HCT116 (cell line): ENCODE data around the gene CAMP. TPM values are rescaled to one million over a fixed set of nuclear protein-coding genes. Genes with fewer than 3 reads are reported as not detected.

Source experiments
- ATAC-seq: fragments of 200-7000 bp; cut with Tn5 transposase; 2 replicates; pipeline ENCODE4 v1.9.1; 2020; ENCODE audit warnings: mild to moderate bottlenecking, moderate library complexity
- BruUV-seq: library from RNA; stranded (reverse); fragments of 400-500 nt; replicated peaks from 2 replicates; lab custom pipeline; 2021; lab: Mats Ljungman, UMichigan
- CTCF ChIA-PET: fragments of 300-600 bp; sonication (Branson Sonifier 250); formaldehyde crosslinking; loops from one replicate; lab custom pipeline; 2021; ENCODE audit warnings: antibody characterized with exemption; lab: Charles Lee
- POLR2A ChIA-PET: fragments of 300-600, 350-600 bp; sonication (Branson Sonifier 250); formaldehyde crosslinking; loops from one replicate; lab custom pipeline; 2021; ENCODE audit warnings: antibody characterized with exemption; lab: Charles Lee
- RAD21 ChIA-PET, 2 experiments: fragments of 300-600 bp; sonication (Branson Sonifier 250); formaldehyde crosslinking; loops; one replicate each; lab custom pipeline; 2023; ENCODE audit warnings: low total read pairs in 2 of 2; ENCODE audit not compliant: uncharacterized antibody in 2 of 2, unreplicated experiment in 2 of 2, low non-redundant PET in 1 of 2; lab: Charles Lee
- DNase-seq: peaks from one replicate; pipeline ENCODE4 v3.0.0-alpha.2; 2010; ENCODE audit warnings: low read depth, low spot score
- H2AFZ ChIP-seq: fragments of 200-600 bp; shearing (Covaris generic), sonication (generic); 2 replicates; pipeline ENCODE4 v1.6.1; 2017; ENCODE audit warnings: low read depth, mixed run types, mixed read lengths, antibody characterized with exemption, low read length; ENCODE audit not compliant: poor library complexity, severe bottlenecking
- H3K27ac ChIP-seq: 2 replicates; pipeline ENCODE4 v1.5.1; 2012; ENCODE audit warnings: low read depth, low read length
- H3K27me3 ChIP-seq: fragments of 200-600 bp; sonication (generic); 2 replicates; pipeline ENCODE4 v1.6.1; 2016; ENCODE audit warnings: mixed run types, low read length, mixed read lengths; ENCODE audit not compliant: insufficient read depth
- H3K36me3 ChIP-seq, 2 experiments: fragments of 200-500 bp in 1 of 2; fragments of 200-600 bp in 1 of 2; sonication (Bioruptor generic) in 1 of 2; sonication (generic) in 1 of 2; 2 replicates each; pipeline versions ENCODE4 v1.5.1 to v1.6.1; 2014 to 2016; ENCODE audit warnings: low read length in 2 of 2, inconsistent platforms in 1 of 2, mixed read lengths in 1 of 2, mixed run types in 1 of 2; ENCODE audit not compliant: insufficient read depth in 2 of 2, control insufficient read depth in 1 of 2
- H3K4me1 ChIP-seq, 2 experiments: fragments of 200-600 bp in 1 of 2; sonication (generic) in 1 of 2; 2 replicates each; pipeline versions ENCODE4 v1.5.1 to v1.6.1; 2012 to 2017; ENCODE audit warnings: low read length in 2 of 2, inconsistent platforms in 1 of 2, mild to moderate bottlenecking in 1 of 2, mixed read lengths in 1 of 2, mixed run types in 1 of 2, moderate library complexity in 1 of 2; ENCODE audit not compliant: insufficient read depth in 2 of 2, control insufficient read depth in 1 of 2
- H3K4me2 ChIP-seq: fragments of 200-600 bp; sonication (generic); 2 replicates; pipeline ENCODE4 v1.6.1; 2017; ENCODE audit warnings: mixed run types, low read length, mixed read lengths
- H3K4me3 ChIP-seq, 2 experiments: fragments of 200-600 bp in 1 of 2; sonication (generic) in 1 of 2; replicated peaks in 1 of 2; 2 replicates each; pipeline ENCODE4 v1.5.1; 2011 to 2016; ENCODE audit warnings: low read length in 2 of 2, control low read depth in 1 of 2, low read depth in 1 of 2, mild to moderate bottlenecking in 1 of 2, mixed read lengths in 1 of 2, mixed run types in 1 of 2
- H3K79me2 ChIP-seq: fragments of 200-600 bp; sonication (generic); 2 replicates; pipeline ENCODE4 v1.6.1; 2017; ENCODE audit warnings: mild to moderate bottlenecking, mixed run types, low read length, moderate library complexity, mixed read lengths; ENCODE audit not compliant: insufficient read depth
- H3K9ac ChIP-seq: fragments of 200-600 bp; sonication (generic); 2 replicates; pipeline ENCODE4 v1.6.1; 2016; ENCODE audit warnings: low read length, mixed read lengths
- H3K9me2 ChIP-seq: fragments of 200-600 bp; sonication (generic), shearing (Covaris generic); 2 replicates; pipeline ENCODE4 v1.6.1; 2017; ENCODE audit warnings: mixed run types, mild to moderate bottlenecking, moderate library complexity; ENCODE audit not compliant: insufficient read depth
- H3K9me3 ChIP-seq, 2 experiments: fragments of 200-500 bp in 1 of 2; fragments of 200-600 bp in 1 of 2; sonication (Bioruptor generic) in 1 of 2; sonication (generic) in 1 of 2; 2 replicates each; pipeline ENCODE4 v1.6.1; 2014 to 2017; ENCODE audit warnings: low read length in 2 of 2, mixed read lengths in 2 of 2, inconsistent platforms in 1 of 2, low read depth in 1 of 2, mild to moderate bottlenecking in 1 of 2, mixed run types in 1 of 2, moderate library complexity in 1 of 2; ENCODE audit not compliant: control insufficient read depth in 1 of 2, insufficient read depth in 1 of 2
- H4K20me1 ChIP-seq: fragments of 200-600 bp; sonication (generic), shearing (Covaris generic); 2 replicates; pipeline ENCODE4 v1.6.1; 2017; ENCODE audit warnings: mixed run types, mild to moderate bottlenecking, moderate library complexity; ENCODE audit not compliant: insufficient read depth
- CBX3 ChIP-seq: IDR thresholded peaks from 2 replicates; pipeline ENCODE4 v1.6.1; 2012; ENCODE audit warnings: low read depth
- EZH2 ChIP-seq: fragments of 200-600 bp; sonication (generic); IDR thresholded peaks from 2 replicates; pipeline ENCODE4 v1.6.1; 2017; ENCODE audit warnings: antibody characterized with exemption, mixed run types
- EZH2phosphoT487 ChIP-seq: fragments of 200-600 bp; IDR thresholded peaks from 2 replicates; pipeline ENCODE4 v1.6.1; 2018; ENCODE audit warnings: antibody characterized with exemption, borderline replicate concordance
- FOSL1 ChIP-seq: IDR thresholded peaks from 2 replicates; pipeline ENCODE4 v1.6.1; 2012; ENCODE audit warnings: low read depth
- JUND ChIP-seq: IDR thresholded peaks from 2 replicates; pipeline ENCODE4 v1.6.1; 2012
- MAX ChIP-seq: IDR thresholded peaks from 2 replicates; pipeline ENCODE4 v1.6.1; 2012
- RAD21 ChIP-seq: IDR thresholded peaks from 2 replicates; pipeline ENCODE4 v1.6.1; 2012; ENCODE audit warnings: low read depth, mild to moderate bottlenecking
- SIN3A ChIP-seq: IDR thresholded peaks from 2 replicates; pipeline ENCODE4 v1.6.1; 2012; ENCODE audit warnings: low read depth
- SP1 ChIP-seq: IDR thresholded peaks from 2 replicates; pipeline ENCODE4 v1.6.1; 2012; ENCODE audit warnings: low read depth
- TCF7L2 ChIP-seq: IDR thresholded peaks from 2 replicates; pipeline ENCODE4 v1.7.0; 2011; ENCODE audit warnings: borderline replicate concordance, inconsistent platforms; ENCODE audit not compliant: insufficient read depth, insufficient read length; ENCODE audit errors: extremely low read depth
- ZBTB33 ChIP-seq: IDR thresholded peaks from 2 replicates; pipeline ENCODE4 v1.6.1; 2011; ENCODE audit warnings: mild to moderate bottlenecking, low read length, moderate library complexity; ENCODE audit not compliant: insufficient replicate concordance; ENCODE audit errors: extremely low read depth
- intact Hi-C: fragments of 100-400 bp; cut with micrococcal nuclease; formaldehyde crosslinking; loops from 2 replicates; pipeline ENCODE4 v1.10.0; 2022
- total RNA-seq: library from RNA; stranded (reverse); gene quantifications from one replicate; pipeline ENCODE4 v1.2.1, GENCODE V29; 2021; ENCODE audit not compliant: unreplicated experiment

Gene CAMP
- total RNA-seq, 1 experiment from 2014 or later = not detected

DNA sequence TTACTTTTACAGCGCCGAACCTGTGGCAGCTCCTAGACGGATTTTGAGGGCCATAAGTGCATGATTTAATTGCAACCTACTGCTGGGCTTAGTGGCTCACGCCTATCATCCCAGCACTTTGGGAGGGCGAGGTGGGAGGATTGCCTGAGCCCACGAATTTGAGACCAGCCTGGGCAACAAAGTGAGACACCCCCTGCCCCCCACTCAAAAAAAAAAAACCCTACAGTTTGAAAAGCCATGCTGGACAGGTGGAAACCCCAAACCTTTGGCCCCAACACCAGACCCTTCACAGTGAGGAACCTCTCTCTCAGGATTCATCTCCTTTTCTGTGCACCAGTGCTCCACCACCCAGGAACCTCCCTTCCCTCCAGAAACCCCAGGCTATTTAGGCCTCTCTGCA, 34.0 kb upstream of the CAMP start:
- H3K4me2 ChIP-seq = peak overlapping the region; percentile 79
- H3K4me3 ChIP-seq = no peak overlapping the region
- peaks cover 11 to 33% of the 10 kb centered on the region in 2 experiments; a peak in 3 of 4 replicates for H3K4me1 ChIP-seq
- peaks cover 38% of the 10 kb centered on the region for H3K79me2 ChIP-seq
- H4K20me1 ChIP-seq = no peaks in the 10 kb centered on the region
- ChIA-PET CTCF (interaction anchor here (1.3 to 3.3 kb wide), 2 partner anchors 16 to 247 kb away, joined by 3 to 22 read pairs; no protein-coding TSS in a partner anchor), RAD21 (no interaction called here), POLR2A (no interaction called here)
- H3K36me3 ChIP-seq = peaks cover 3 to 19% of the 10 kb centered on the region in 2 experiments; a peak in 2 of 4 replicates
- no peak for DNase-seq
- no peaks in the 10 kb centered on the region for H3K27me3 ChIP-seq
- H3K9ac ChIP-seq = no peak overlapping the region
- peak overlapping the region; percentile 63 for H2AFZ ChIP-seq
- H3K9me3 ChIP-seq = no peaks in the 10 kb centered on the region
- intact Hi-C loops = no loop called here
- no peaks in the 10 kb centered on the region for H3K9me2 ChIP-seq
- TF ChIP-seq EZH2 = no peak
- no peak for TF ChIP-seq SP1
- no peak for TF ChIP-seq TCF7L2
- no peak for TF ChIP-seq JUND
- TF ChIP-seq MAX = no peak
- no peak for TF ChIP-seq RAD21
- ATAC-seq = no peak
- H3K27ac ChIP-seq = no peak overlapping the region
- no TSS peak for BruUV-seq

GRCh38 chr3:48190911-48191310, 32.4 kb upstream of the CAMP start:
- Histone ChIP-seq H3K9me3 (no peaks in the 10 kb centered on the region), H4K20me1 (no peaks in the 10 kb centered on the region), H2AFZ (no peak overlapping the region), H3K36me3 (peaks cover 0 to 4% of the 10 kb centered on the region in 2 experiments; a peak in 1 of 4 replicates), H3K4me2 (no peak overlapping the region), H3K9ac (no peak overlapping the region), H3K4me1 (peaks cover 13 to 35% of the 10 kb centered on the region in 2 experiments; a peak in 3 of 4 replicates), H3K9me2 (no peaks in the 10 kb centered on the region), H3K27me3 (no peaks in the 10 kb centered on the region), H3K4me3 (no peak overlapping the region), H3K79me2 (peaks cover 22% of the 10 kb centered on the region), H3K27ac (no peak overlapping the region)
- RAD21 ChIA-PET = no interaction called here
- BruUV-seq = no TSS peak
- intact Hi-C loops = no loop called here
- DNase-seq (no peak), ATAC-seq (no peak)
- POLR2A ChIA-PET = no interaction called here
- CTCF ChIA-PET = interaction anchor here (0.6 kb wide), 1 partner anchor 361 kb away, joined by 5 read pairs; no protein-coding TSS in a partner anchor
- TF ChIP-seq TCF7L2 = no peak
- no peak for TF ChIP-seq CBX3
- TF ChIP-seq ZBTB33 = no peak
- no peak for TF ChIP-seq MAX
- TF ChIP-seq SIN3A = no peak
- TF ChIP-seq EZH2phosphoT487 = no peak
- no peak for TF ChIP-seq FOSL1
- no peak for TF ChIP-seq SP1
